IPS DF 4.7 (cell line): ENCODE measurements around the gene ATP5F1E.
"Not testable (repeated sequence)": the region's sequence is repeated elsewhere in the genome, so short reads cannot be mapped to it uniquely, and the experiment has no call there.

Source experiments
- DNase-seq: peaks from one replicate; pipeline ENCODE4 v3.0.0-alpha.2; 2013; ENCODE audit warnings: low spot score; ENCODE audit errors: extremely low read depth

ATP5F1E gene

DNA sequence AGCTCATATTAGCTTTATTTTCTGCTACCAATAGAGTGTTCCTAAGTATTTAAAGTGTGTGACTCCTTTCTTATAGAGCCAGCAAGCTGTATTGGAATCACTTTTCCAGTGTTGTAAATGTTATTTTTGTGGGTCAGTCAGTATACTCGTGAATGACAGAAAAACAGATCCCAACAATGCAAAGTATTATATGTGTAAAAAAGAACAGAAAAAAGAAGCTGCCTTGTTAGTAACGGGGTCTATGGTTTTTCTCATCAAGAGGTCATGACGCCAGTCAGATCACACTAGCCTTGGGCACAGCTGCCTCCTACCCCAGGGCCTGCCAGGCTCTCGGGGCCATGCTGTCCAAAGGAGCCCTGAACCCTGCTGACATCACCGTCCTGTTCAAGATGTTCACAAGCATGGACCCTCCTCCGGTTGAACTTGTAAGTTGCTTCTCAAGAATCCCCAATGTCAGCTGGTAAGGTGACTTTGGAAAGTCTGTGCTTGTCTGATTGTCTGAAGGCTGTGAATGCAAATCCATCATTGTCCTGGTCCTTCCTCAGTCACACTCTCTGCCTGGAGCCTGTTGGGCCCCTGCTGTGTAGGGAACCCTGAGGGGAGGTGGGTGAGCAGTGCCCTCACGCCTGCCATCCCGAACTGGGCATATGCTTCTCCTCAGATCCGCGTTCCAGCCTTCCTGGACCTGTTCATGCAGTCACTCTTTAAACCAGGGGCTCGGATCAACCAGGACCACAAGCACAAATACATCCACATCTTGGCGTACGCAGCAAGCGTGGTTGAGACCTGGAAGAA lies 41.3 kb downstream of the ATP5F1E start:
- DNase-seq = no peak

- no peak for DNase-seq
Measured at GRCh38 chr20:58989196-58989595, 42.9 kb downstream of the ATP5F1E start.

DNA sequence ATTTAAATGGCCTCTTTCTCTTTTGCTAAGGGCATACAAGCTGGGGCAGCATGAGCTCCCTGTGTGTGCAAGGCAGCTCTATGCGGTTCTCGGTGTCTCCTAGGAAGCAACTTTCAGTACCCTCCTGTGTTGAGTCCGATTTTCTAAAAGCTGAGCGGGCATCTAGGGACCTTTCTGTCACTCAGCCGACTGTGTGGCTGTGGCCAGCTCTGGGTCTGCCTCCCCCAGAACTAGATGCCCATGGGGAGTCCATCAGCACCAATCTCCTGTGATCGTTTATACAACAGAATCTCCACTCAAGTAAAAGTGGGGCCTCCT lies 43.6 kb downstream of the ATP5F1E start:
- no peak for DNase-seq

DNA sequence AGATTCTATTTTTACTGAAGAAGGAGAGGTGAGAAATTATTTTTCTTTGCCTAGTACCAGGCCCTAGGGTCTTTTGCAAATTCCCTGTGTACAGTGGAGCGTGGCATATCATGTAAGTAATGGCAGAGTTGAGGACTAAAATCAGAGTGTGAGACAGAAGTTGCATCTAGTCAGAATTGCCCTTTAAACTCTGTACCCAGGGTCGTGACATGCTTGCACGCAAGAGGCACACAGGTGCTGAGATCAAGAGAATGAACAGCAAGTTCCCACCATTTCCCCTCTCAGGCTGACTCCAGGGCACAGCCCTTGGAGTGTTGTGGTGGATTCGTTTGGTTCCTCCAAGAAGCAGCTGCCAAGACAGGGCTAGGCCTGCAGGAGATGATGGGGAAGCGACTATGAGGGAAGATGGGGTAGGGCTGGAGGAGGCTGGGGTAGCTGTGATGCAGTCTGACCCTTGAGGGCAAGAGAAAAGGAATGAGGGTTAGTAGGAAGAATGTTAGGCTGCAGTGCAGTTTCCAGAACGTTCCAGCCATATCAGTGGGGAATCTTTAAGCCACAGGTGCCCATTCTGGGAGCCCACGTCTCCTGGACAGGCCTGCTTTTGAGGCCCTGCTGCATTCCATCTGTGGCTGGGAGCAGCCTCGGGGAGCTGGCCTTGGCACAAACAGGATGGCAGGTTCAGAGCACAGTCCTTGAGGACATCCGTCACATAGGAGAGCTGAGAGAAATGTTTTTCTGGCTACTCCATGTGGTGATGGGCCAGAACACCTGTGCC lies 44.2 kb downstream of the ATP5F1E start:
- DNase-seq = no peak

- no peak for DNase-seq
Measured at GRCh38 chr20:58986968-58987517, 45.1 kb downstream of the ATP5F1E start.

DNA sequence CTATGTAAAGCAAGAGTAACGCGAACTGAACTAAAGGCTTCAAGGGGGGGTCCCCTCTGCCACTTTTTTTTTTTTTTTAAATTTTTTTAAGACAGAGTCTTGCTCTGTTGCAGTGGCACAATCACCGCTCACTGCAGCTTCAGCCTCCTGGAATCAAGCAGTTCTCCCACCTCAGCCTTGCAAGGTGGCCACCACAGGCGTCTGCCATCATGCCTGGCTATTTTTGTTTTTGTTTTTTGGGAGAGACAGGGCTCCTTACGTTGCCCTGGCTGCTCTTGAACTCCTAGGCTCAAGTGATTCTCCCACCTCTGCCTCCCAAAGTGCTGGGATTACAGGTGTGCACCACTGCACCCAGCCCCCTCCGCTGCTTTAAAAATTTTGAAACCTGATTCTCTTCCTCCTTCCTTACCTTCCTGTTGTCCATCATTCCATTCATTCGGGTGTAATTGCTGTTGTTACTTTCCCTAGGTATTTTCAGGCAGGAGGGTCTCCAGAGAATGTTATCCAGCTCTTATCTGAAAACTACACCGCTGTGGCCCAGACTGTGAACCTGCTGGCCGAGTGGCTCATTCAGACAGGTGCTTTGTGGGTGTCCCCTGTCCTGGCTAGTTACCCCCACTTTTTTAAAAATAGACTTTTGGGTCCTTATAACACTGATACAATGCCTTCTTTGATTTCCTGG lies 45.7 kb downstream of the ATP5F1E start:
- no peak for DNase-seq

- DNase-seq = no peak
Measured at GRCh38 chr20:58985656-58986055, 46.5 kb downstream of the ATP5F1E start.

DNA sequence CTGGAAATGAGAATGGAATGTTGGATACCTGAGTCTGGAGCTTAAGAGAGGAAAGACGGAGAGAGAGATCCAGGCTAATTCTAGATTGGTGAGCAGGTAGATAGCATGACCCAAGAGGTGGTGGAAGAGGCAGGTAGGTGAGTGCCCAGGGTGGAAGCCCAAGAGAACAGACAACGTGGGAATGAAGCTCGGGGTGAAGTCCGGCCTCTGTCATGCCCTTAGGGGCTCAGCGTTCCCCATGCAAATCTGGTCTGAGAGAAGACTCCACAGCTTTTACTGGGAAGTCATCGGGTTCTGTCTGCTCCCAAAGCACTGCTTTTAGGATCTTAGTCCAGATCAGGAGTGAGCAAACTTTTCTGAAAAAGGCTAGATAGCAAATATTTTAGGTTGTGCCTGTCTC lies 47.4 kb downstream of the ATP5F1E start:
- DNase-seq = no peak

DNA sequence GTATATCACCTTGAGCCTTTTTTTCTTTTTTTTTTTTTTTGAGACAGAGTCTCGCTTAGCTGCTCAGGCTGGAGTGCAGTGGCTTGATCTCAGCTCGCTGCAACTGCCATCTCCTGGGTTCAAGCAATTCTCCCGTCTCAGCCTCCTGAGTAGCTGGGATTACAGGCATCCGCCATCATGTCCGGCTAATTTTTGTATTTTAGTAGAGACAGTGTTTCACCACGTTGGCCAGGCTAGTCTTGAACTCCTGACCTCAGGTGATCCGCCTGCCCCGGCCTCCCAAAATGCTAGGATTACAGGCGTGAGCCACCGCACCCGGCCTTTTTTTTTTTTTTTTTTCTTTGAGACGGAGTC lies 49.0 kb downstream of the ATP5F1E start:
- not testable (repeated sequence) for DNase-seq

DNA sequence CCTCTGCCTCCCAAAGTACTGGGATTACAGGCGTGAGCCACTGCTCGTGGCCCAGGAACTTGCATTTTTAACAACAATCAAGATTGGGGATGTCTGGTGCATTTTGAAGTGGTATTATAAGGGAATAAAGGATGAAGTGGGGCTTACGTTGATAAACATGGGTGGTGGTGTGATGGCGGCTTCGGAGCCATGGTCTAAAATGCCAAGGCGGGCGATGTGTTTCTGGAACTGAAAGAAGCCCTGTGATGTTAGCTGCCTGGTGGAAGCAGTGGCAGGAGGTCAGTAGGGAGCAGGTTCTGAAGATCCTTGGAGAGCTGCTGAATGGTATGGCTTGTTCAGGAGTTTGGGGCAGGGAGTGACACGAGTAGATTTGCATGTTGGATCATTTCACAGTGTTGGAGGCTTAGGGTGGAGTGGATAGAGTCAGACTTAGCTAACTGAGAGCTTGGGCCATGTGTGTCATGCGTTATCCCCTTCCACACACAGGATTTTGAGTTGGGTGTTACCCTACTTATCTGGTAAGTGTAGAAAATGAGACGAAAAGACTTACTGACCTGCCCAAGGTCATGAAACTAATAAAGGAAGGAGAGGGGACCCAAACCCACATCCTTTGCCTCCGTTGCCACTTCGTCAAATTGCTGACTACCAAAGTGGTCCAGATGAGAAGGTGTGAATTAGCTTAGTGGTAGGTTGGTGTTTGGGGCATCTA lies 49.6 kb downstream of the ATP5F1E start:
- DNase-seq = no peak

- no peak for DNase-seq
Measured at GRCh38 chr20:58981628-58982364, 50.3 kb downstream of the ATP5F1E start.

DNA sequence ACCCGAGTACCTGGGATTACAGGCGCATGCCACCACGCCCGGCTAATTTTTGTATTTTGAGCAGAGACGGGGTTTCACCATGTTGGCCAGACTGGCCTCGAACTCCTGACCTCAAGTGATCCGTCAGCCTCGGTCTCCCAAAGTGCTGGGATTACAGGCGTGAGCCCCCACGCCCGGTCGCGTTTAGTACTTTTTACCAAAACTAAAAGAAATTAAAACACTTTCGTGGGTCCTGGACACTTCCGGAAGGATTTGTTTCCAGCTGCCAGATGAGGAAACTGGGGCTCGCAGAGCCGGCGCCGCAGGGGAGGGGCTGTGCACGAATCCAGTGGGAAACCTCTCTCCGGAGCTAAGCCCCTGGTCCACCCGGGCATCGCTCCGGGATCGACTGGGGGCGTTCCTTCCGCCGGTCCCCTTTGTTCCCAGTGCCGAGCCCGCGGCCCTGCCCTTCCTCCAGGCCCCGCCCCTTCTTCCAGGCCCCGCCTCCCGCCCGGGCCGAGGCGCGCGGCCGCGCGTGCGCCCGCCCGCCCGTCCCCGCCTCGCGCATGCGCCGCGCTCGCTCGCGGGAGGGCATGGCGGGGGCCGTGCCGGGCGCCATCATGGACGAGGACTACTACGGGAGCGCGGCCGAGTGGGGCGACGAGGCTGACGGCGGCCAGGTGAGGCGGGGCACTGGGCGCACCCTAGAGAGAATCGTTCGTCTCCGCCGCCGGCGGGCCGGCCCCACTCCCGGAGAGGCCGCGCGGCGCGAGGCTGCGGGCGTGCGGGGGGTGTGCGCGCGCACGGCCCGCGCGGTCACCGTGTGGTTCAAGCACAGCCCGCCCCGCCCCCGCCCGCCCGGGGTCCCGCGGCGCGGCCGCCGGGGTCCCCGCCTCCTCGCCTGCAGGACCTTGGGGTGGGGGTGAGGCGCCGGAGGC lies 51.2 kb downstream of the ATP5F1E start, which contains the start of gene NELFCD:
Gene NELFCD (plus strand): TSS at position 546 of the 917 bp plus-strand sequence. CDS start 54 bp downstream, at position 600.
- DNase-seq = peak; percentile 25

DNA sequence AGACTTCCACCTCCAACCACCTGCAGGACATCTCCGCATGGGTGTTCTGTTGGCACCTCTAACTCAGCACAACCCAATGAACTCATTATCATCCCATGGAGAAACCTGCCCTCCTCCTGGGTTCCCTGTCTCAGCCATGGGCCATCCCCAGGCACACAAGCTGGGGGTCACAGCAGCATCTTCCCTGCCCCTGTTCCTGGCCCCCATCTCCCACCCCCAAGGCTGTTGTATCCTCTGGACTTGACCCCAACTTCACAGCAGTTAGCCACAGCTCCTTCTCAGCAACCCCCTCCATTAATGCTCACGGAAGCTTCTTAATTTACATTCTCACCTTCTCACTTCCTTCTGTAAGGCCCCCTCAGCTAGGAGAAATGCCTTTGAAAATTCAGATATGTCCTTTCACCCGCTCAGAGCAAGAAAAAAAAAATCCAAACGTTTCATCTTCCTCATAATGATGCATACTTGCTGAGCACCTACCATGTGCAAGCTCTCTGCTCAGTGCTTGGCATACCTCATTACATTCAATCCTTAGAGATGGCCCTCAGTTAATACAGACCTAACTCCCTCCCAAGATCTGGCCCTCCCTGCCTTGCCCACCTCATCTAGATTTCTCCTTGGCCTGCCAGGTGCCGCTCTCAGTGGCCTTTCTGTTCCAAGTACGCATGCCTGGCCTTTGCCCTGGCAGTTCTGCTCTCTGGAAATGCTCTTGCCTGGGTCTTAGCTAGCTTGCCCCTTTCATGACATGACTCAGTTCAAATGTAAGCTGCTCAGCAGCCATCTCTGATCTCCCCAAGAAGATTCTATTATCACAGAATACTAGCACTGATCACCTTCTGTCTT lies 53.6 kb downstream of the ATP5F1E start:
- no peak for DNase-seq

- no peak for DNase-seq
Measured at GRCh38 chr20:58976061-58976730, 55.9 kb downstream of the ATP5F1E start.
